Esophagus squamous epithelium (tissue), 5 donors: ENCODE data around the gene LINC00632. TPM values are rescaled to one million over a fixed set of nuclear protein-coding genes. Genes with fewer than 3 reads are reported as not detected.

ENCODE experiments used
- DNase-seq: peaks from one replicate; lab custom pipeline; 2025; lab: John Stamatoyannopoulos, UW
- H3K27ac ChIP-seq, 4 donors: fragments of 200-600 bp; sonication (generic); one replicate each; pipeline ENCODE4 v1.5.1; 2016 to 2019; ENCODE audit warnings: mild to moderate bottlenecking in 1 of 4
- H3K27me3 ChIP-seq, 4 donors: fragments of 200-600 bp; sonication (generic); 1 replicate in 3 of 4; 2 replicates in 1 of 4; pipeline versions ENCODE4 v1.5.1 to v1.6.0; 2017 to 2021; ENCODE audit warnings: antibody characterized with exemption in 1 of 4
- H3K36me3 ChIP-seq, 3 donors: fragments of 200-600 bp; sonication (generic); one replicate each; pipeline ENCODE4 v1.5.1; 2016 to 2019
- H3K4me1 ChIP-seq, 3 donors: fragments of 200-600 bp; sonication (generic); one replicate each; pipeline ENCODE4 v1.5.1; 2017 to 2019
- H3K4me3 ChIP-seq, 4 donors: fragments of 200-600 bp; sonication (generic); 1 replicate in 3 of 4; 2 replicates in 1 of 4; pipeline ENCODE4 v1.5.1; 2016 to 2019; ENCODE audit warnings: mild to moderate bottlenecking in 2 of 4, moderate library complexity in 1 of 4
- H3K9me3 ChIP-seq, 3 donors: fragments of 200-600 bp; sonication (generic); one replicate each; pipeline ENCODE4 v1.5.1; 2016 to 2019
- CTCF ChIP-seq, 6 experiments: fragments of 450-650 bp in 4 of 6; fragments of 200-600 bp in 2 of 6; sonication (generic) in 2 of 6; IDR thresholded peaks; one replicate each; pipeline ENCODE4 v1.5.1; 2016 to 2019; ENCODE audit warnings: antibody characterized with exemption in 6 of 6, mild to moderate bottlenecking in 4 of 6, moderate library complexity in 4 of 6
- POLR2A ChIP-seq, 4 donors: fragments of 450-650 bp; IDR thresholded peaks; one replicate each; pipeline ENCODE4 v1.6.1; 2017; ENCODE audit warnings: antibody characterized with exemption in 4 of 4, mild to moderate bottlenecking in 4 of 4, moderate library complexity in 3 of 4
- WGBS, 2 donors: methylation state at CpG; one replicate each; pipeline ENCODE4 v1.1.5; 2018; 5-methylcytosine and 5-hydroxymethylcytosine counted together
- intact Hi-C: fragments of 100-400 bp; cut with DNase I; formaldehyde crosslinking; loops from one replicate; pipeline ENCODE4 v1.15.0; 2022
- total RNA-seq, 4 donors: library from RNA; depleted of rRNA; stranded (reverse); fragments of >200 nt; gene quantifications; one replicate each; pipeline ENCODE4 v1.1.0, GENCODE V29; 2016
- donor health status: DM: yes; HTN: yes; CAD: no.

Gene LINC00632
- total RNA-seq, 4 donors from 2014 or later, result 0.83 to 17.0 (median 4.0) TPM

GRCh38 chrX:140733766-140734342, 24.3 kb downstream of the LINC00632 start:
- Histone ChIP-seq H3K4me3 (no peak overlapping the region), H3K27ac (no peak overlapping the region), H3K9me3 (no peaks in the 10 kb centered on the region), H3K27me3 (no peaks in the 10 kb centered on the region), H3K36me3 (no peaks in the 10 kb centered on the region), H3K4me1 (no peaks in the 10 kb centered on the region)
- no peak for DNase-seq
- TF ChIP-seq POLR2A (IDR thresholded peaks at IDR 0.05), result no peak
- peak; percentile 34 to 71 (median 52) for TF ChIP-seq CTCF (IDR thresholded peaks at IDR 0.05)
- 25 to 27% methylated on average over 10 of the region's 10 CpGs for WGBS, 2 donors
- intact Hi-C loops, result no loop called here

DNA sequence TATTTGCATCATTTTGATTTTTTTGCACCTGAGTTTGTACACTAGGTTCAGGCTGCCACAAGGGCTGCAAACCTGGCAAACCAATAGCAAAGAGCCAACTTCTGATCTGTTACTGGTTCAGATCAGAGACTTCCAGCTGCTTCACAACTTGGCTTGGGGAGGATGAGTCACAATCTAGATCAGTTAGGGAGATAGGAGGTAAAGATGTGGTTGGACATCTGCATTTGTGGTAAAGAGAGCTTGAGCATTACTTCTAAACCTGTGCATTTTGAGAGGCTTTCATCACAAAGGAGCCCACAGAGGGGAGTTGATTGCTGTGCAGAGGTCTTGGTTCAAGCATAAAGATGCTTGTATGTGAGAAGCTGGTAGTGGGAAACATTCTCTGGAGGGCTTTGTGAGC, 34.5 kb downstream of the LINC00632 start:
- intact Hi-C loops, result no loop called here
- no peaks in the 10 kb centered on the region for H3K9me3 ChIP-seq
- H3K27me3 ChIP-seq, result no peaks in the 10 kb centered on the region
- H3K36me3 ChIP-seq, result no peaks in the 10 kb centered on the region
- DNase-seq, result no peak
- H3K4me1 ChIP-seq, result no peaks in the 10 kb centered on the region
- TF ChIP-seq CTCF (IDR thresholded peaks at IDR 0.05) (no peak), POLR2A (IDR thresholded peaks at IDR 0.05) (no peak)
- H3K4me3 ChIP-seq, result no peak overlapping the region
- no peak overlapping the region for H3K27ac ChIP-seq

DNA sequence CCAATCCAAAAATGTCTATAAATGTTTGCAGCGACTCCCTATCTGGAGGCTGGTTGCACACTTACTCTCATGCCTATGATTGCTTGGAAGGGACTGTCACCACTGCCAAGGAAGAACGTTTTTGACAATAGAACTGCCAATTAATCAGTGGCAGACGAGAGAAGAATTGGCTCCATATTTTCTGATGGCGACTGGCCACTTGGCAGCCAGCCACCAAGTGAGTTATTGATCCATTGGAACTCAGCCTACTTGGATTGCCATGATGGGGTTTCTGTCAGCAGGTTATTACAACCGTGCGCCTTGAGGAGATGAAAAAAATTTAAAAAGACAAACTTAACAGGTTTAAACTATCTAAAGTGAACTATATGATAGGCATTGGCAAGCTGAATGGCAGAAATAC, 47.4 kb downstream of the LINC00632 start:
- H3K27ac ChIP-seq, result no peak overlapping the region
- H3K4me3 ChIP-seq, result no peak overlapping the region
- no peaks in the 10 kb centered on the region for H3K36me3 ChIP-seq
- WGBS, 2 donors, result 40 to 41% methylated on average over 5 to 6 of the region's 6 CpGs
- TF ChIP-seq CTCF (IDR thresholded peaks at IDR 0.05) (no peak), POLR2A (IDR thresholded peaks at IDR 0.05) (no peak)
- no peaks in the 10 kb centered on the region for H3K4me1 ChIP-seq
- no peaks in the 10 kb centered on the region for H3K9me3 ChIP-seq
- intact Hi-C loops, result no loop called here
- H3K27me3 ChIP-seq, result no peaks in the 10 kb centered on the region
- DNase-seq, result no peak

GRCh38 chrX:140762061-140762460, 52.5 kb downstream of the LINC00632 start:
- WGBS, 2 donors, result 0 to 5% methylated on average over 7 of the region's 7 CpGs
- intact Hi-C loops, result no loop called here
- Histone ChIP-seq H3K27me3 (peaks cover 0 to 13% (median 0%) of the 10 kb centered on the region in 4 donors), H3K27ac (no peak overlapping the region), H3K4me3 (no peak overlapping the region), H3K36me3 (no peaks in the 10 kb centered on the region), H3K4me1 (peaks cover 0 to 12% (median 0%) of the 10 kb centered on the region in 3 donors), H3K9me3 (no peaks in the 10 kb centered on the region)
- TF ChIP-seq CTCF (IDR thresholded peaks at IDR 0.05) (peak; percentile 20 to 64 (median 48)), POLR2A (IDR thresholded peaks at IDR 0.05) (no peak)
- no peak for DNase-seq

GRCh38 chrX:140764401-140764919, 54.9 kb downstream of the LINC00632 start:
- intact Hi-C loops, result no loop called here
- Histone ChIP-seq H3K36me3 (no peaks in the 10 kb centered on the region), H3K4me1 (peaks cover 0 to 12% (median 0%) of the 10 kb centered on the region in 3 donors), H3K4me3 (peak overlapping the region in 3 of 4 donors; percentile 31 to 58 (median 36)), H3K9me3 (no peaks in the 10 kb centered on the region), H3K27ac (no peak overlapping the region), H3K27me3 (peaks cover 0 to 13% (median 0%) of the 10 kb centered on the region in 4 donors)
- DNase-seq, result no peak
- WGBS, 2 donors, result 61% methylated on average over 19 of the region's 31 CpGs; no CpG with 5 or more reads in 1 of the 2 donors
- TF ChIP-seq CTCF (IDR thresholded peaks at IDR 0.05) (no peak), POLR2A (IDR thresholded peaks at IDR 0.05) (no peak)
